GM19351 (cell line): ENCODE data around the gene CATSPERE.

Experiments
- ATAC-seq: cut with Tn5 transposase; IDR thresholded peaks from one replicate; pipeline ENCODE4 v1.9.1; 2021; ENCODE audit warnings: mild to moderate bottlenecking, moderate library complexity; ENCODE audit not compliant: unreplicated experiment

The CATSPERE gene

DNA sequence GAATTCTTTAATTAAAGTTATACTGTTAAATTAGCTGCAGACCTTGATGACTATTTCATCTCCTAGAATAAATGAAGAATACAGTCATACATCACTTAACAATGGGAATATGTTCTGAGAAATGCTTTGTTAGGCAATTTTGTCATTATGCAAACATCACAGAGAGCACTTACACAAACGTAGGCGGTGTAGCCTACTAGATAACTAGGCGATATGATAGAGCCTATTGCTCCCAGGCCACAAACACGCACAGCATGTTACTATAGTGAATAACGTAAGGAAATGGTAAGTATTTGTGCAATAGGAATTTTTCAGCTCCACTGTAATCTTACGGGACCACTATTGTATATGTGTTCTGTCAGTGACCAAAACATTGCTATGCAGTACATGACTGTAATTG lies 154.2 kb downstream of the CATSPERE start:
- ATAC-seq: no peak

DNA sequence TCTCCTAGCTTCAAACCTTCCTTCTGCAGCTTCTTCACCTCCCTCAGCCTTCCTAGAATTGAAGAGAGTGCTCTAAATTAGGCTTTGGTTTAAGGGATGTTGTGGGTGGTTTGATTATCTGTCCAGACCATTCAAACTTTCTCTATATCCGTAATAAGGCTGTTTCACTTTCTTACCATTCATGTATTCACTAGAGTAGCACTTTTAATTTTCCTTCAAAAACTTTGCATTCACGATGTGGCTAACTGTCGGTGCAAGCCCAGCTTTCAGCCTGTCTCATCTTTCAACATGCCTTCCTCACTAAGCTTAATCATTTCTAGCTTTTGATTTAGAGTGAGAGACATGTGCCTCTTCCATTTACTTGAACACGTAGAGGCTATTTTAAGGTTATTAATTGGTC lies 165.6 kb downstream of the CATSPERE start:
- no peak for ATAC-seq

DNA sequence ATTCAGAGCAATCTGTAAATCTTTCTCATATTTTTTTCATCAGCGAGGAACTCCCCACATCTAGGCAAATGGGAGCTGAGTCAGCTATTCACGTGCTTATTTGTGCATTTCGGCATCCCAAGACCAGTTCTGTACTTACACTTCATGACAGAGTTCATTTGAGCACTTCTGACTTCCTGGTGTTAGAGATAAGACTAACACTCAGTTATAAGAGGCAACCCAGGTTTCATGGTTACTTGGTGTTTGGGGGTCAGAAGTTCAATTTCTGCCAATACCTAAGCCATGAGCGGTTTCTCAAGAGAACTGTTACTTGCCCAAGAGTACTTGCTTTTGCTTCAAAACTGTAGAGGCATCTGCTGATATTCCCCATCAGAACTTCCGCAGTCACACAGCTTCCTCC lies 167.7 kb downstream of the CATSPERE start:
- no peak for ATAC-seq

DNA sequence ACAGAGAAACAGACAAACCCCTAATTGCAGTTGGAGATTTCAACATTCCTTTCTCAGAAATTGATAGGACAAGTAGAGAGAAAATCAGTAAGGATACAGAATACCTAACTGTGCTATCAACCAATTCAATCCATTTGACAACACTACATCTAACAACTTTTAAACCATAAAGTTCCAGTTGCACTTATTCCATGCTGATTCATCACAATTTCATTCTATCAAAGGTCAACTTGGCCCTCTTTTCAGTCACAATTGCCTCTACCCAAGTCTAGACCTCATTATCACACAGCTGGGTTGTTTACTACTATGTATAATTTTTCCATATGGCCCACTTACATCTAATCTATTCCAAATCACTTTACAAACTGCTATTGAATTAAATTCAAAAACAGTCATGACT lies 172.1 kb downstream of the CATSPERE start:
- ATAC-seq: no peak

DNA sequence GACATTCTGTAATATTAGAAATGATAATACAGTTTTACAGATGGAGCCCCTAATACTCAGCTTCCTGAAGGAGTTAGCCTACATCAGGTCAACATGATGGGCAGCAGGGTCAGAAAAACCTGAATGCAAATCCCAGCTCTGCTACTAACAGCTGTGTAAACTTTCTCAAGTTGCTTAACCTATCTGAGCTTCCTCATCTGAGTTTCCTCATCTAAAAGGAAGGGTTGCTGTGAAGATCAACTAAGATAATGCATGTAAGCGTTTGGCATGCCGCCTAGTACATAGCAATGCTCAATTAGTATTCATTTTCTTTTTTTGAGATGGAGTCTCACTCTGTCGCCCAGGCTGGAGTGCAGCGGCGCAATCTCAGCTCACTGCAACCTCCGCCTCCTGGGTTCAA lies 173.5 kb downstream of the CATSPERE start:
- no peak for ATAC-seq

DNA sequence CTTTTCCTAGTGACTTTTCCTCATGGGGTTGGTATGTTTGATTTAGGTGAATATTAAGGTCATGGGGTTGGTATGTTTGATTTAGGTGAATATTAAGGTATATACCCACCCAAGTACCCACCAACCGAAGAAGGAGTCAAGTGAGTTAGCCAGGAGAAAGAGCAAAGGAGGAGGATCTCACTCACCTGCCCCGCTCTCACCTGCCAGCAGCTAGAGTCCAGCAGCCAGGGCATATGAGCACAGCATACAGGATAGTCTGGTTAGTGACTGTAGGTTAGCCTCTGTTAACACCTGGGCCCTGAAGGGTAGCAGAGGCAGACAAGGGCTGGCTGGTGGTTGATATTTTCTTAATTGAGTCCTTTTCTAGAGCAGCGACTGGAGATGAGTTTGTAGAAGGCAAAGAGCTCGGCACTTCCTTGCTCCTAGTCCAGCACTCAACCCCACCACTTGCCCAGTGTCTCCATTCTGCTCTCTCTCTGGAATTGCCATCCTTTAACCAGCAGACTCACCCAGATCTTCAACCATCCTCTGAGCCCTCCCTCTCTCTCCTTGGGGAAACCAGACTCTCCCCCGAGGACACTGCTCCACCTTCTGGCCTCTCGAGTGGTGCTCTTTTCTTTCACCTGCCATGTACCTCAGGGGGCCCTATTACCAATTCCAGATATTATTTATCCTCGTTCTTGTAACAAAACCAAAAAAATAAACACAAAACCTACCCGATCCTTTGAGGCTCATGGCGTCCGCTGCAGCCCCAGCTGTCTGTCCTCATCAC lies 175.6 kb downstream of the CATSPERE start:
- no peak for ATAC-seq

DNA sequence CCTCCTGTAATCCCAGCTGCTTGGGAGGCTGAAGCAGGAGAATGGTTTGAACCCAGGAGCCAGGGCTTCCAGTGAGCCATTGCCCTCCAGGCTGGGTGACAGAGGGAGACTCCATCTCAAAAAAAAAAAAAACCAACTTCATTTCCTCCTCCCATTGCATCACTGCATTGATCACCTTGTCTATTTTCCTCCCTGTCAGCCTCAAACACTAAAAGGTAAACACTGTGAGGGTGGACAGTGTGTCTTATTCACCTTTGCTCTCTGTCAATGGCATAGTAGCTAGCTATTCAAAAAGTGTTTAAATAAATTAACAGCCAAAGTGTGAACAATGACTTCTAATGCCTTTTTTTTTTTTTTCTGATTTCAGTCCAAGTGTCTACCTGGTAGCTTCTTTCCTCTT lies 178.5 kb downstream of the CATSPERE start:
- no peak for ATAC-seq

DNA sequence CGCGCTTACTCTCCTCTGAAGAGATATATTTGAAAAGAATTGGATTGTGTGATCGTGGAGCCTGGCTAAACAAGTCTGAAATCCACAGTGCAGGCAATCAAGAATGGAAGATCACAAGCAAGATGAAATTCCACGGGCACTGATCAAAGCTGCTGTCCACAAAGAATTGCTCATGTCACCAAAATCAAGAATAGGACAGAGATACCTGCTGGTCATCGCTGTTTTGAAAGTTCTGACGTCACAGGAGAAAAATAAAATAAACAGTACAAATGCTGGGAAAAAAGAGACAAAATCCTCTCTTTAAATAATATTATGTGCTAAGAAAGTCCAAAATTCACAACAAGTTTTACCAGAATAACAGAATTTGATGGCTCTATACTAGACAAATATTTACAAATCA lies 179.8 kb downstream of the CATSPERE start:
- no peak for ATAC-seq

DNA sequence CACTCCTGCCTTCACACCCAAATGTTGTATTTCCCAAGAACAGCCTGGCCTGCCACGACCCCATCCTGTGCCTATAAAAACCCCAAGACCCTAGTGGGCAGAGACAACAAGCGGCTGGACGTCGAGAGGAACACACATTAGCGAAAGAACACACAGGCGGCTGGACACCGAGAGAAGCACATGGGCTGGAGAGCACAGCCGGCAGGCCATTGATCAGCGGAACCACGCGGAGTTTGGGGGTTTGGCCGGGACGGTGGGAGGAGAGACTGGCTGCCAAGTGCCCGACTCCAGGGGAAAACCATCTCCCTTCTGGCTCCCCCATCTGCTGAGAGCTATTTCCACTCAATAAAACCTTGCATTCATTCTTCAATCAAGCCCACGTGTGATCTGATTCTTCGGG lies 181.5 kb downstream of the CATSPERE start:
- ATAC-seq: no peak

DNA sequence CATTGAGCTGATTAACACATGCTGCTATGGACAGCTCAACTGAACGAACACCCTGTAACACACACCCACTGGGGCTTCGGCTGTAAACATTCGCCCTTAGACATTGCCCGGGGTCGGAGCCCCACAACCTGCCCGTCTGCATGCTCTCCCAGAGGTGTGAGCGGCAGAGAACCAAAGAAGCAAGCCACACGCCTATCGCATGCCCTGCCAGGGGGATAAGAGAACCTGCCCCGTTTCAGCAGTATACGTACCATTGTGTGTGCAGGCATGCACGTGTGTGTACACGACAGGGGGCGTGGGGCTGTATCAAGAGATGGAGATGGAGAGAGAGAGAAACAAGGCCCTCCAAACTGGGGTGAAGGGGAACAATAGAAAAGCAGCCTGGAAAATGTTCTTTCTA lies 181.9 kb downstream of the CATSPERE start:
- ATAC-seq: no peak

DNA sequence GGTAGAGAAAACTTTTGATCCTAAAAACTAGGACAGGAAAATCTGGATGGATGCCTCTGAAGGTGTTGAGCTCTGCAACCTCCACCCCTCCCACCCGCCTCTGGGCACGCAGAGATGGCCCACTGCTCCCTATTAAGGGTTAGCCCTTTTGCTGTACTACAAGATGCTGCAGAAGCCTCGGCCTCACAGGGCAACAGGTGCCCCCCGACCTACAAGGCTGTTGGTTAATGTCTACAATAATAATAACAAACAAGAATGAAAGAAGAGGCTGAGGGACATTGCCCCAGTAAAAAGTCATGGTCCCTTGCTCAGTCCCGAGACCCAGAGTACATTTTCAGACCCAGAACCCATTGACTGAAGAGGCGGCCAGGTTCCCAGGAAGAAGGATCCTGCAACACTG lies 184.3 kb downstream of the CATSPERE start:
- no peak for ATAC-seq

DNA sequence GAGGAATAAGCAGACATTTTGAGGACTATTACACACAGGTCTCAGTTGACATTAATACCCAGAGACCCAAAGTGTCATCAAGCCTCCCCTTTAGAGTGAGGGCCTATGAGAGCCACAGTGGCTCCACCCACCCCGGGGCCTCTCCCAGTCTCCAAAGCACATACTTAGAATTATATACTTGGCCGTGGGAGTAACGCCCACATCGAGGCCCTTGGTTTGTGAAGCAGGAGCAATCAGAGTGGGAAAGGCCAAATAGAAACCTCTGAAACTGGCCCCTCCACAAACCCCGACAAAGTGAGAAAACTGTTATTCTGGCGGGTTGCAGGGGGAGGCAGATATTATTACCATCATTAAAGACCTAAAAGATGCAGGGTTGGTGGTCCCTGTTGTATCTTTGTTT lies 184.8 kb downstream of the CATSPERE start:
- ATAC-seq: no peak

DNA sequence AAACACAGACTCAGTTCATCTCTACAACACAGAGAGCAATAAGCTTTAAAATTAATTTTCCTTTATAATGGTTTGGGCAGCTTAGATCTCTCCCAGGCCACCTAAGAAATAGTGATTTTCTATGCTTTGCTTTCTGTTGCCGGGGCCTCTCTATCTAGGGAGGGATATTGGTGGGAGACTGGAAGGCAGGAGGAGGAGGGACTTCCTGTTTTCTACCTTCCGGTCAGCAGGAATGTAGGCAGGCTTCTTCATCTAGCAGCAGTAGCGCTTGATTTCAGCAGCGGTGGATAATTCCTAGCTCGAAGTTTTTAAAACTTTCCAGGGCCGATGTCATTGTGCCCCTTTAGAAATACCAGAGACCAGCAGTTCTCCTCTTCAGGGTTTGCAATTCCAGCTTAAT lies 186.7 kb downstream of the CATSPERE start:
- no peak for ATAC-seq

DNA sequence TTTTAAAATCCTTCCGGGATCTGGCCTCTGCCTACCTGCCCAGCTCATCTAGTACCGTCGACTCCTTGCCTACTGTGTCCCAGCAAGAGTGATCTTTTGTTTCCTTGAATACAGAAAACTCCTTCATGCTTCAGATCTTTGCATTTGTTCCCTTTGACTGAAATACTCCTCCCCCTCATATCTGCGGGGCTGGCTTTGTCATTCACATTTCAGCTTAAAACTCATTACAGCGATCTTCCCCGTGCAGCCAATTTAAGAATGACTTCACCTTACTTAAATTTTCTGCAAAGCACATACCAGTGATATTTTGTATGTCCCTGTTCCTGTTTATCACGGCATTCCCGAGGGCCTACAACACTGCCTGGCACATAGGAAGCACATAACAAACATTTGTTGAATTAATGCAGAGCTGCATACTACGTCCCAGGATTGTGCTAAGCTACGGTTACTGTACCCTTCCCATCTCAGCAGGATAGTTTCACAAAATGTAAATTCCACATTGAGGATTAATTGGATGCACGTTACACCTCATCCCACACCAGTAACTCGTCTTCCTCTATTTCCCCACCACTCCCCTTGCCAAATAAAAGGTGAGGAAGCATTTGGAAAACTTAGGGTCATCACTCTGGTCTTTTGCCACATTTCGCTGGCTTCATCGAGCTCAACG lies 191.0 kb downstream of the CATSPERE start:
- ATAC-seq: no peak

DNA sequence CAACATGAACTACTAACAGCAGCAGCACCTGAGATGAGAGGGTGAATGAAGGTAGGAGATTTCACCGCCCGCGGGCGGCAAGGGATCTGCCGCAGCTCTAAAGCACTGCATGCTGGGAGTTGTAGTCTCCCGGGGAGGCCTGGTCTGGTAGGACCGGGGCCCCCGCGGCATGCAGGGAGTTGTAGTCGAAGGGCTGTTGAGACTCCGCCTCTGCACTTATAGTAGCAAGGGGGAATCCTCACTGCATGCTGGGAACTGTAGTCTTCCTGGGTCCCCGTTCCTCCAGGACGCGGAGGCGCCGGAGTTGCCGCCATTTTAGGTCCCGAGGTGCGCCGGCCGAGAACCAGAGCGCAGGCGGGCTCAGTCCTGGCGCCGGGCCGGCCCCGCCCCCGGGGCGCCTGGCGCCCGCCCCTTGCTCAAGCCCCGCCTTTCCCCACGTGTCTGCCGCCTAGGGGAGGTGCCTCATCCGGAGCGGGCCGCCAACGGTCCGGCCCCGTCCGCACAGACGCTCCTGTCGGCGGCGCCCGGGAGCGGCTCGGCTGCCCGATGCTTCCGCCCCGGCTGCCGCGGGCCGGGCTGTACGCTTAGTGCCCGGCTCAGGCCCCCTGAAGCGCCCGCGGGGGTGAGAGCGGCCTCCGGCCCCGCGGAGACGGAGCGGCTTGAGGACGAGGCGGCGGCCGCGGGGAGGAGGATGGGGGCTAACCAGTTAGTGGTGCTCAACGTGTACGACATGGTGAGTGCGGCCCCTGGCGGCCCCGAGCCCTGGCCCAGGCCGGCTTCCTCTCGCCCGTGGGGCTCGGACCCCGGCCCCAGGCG lies 191.8 kb downstream of the CATSPERE start, which contains the start of gene DESI2:
DESI2 (plus strand) TSS at position 504 of the 816 bp plus-strand sequence; CDS start at position 692, 188 bp downstream.
- ATAC-seq: peak; percentile 91

DNA sequence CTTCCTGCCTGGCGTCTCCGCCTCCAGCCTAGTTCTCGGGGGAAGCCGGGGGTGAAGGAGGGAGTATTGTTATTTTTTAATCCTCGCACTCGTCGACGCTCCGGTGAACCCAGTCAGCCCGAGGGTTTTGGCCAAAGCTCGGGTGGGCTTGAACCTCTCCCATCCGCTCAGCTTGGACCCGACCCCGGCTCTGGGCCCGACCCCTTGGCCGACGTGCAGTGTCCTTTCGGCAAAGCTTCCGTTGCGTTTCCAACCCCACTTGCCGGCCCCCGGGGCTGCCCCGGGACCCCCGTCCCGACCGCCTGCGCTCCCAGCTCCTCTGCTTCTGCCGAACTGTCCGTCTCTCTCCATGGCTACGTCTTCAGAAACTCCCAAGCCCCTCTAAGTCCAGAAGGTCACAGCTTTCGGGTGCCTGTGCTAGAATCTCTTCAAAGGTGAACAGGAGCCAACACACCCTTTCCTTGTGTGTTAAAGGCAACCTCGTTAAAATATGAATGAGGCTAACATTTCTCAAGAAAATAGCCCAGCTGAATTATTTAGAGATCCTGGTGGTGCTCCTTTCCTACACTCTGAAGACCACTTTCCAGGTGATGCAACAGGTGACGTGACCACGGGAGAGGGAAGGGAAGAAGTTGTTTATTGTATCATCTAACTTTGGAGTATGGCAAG lies 192.5 kb downstream of the CATSPERE start:
- no peak for ATAC-seq

DNA sequence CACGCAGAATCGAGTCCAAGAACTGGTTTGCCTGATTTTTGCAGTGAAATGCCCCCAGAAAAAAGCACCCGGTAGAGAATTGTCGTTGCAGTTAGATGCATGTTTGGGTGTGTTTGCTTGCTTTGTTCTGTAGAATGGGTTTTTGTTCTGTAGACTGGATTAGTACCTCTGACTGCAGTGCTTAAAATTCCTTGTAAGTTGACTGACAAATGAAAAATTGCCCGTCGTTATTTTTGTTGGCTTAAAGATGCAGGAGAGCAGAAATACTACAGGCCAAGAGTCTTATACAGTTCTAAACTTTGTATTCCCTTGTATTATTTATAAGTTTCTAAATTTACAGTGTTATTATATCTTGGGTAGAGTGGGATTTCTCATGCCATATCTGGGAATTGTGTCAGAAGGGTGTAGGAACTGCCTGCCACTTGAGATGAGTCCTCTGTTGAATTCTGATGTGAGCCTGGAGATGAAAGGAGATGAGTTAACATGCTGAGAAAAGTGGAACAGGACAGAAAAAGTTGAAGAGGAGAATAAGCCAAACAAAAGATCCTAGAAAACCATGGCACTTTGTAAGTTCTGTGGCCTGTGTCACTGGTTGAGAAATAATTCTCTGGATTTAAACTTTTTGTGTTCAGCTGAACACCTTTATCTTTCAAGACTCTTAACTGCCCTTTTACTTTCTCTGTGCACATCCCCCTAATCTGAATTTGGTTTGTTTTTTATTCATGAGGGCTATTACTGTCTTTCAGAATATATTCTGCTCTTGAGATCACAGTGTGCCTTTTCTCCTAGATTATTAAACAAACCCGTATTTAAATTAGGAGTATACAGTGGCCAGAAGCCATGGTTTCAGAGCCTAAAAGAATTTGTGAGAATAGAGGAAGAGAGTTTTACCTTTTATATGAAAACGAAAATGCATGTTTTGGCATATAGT lies 193.3 kb downstream of the CATSPERE start:
- ATAC-seq: no peak

DNA sequence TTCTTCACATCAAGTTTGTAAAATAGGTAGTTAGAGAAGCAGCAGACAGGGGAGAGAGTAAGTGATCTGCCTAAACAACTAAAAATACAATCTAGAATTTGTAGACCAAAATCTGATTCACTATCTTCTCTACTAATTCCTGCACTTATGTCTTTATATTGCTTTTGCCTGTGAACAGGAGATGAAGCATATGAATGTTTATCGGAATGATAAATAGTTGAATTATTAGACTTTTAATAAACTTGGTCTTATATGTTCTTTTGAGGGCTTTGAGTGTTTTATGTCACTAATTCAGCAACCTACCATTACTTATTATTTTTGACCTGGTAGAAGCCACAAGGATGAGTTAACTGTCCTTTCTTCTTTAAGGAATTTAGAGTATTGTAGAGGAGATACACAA lies 194.1 kb downstream of the CATSPERE start:
- no peak for ATAC-seq

DNA sequence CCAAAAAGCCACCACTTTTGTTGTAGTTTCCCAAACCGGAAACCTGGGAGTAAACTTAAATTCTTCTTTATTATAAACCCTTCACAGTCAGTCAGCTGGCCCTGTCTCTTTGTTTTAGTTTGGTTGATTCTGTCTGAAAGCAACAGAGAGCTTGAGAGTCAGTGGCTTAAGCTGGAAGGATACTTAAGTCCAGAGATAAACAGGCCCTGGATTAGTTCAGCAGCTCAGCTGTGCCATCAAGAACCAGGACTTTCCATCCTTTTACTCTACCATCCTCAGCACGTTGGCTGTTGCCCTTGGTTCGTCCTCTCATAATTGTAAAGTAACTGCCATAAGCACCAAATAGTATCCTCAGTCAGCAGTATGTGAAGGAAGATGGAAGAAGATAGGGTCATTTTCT lies 196.3 kb downstream of the CATSPERE start:
- no peak for ATAC-seq

DNA sequence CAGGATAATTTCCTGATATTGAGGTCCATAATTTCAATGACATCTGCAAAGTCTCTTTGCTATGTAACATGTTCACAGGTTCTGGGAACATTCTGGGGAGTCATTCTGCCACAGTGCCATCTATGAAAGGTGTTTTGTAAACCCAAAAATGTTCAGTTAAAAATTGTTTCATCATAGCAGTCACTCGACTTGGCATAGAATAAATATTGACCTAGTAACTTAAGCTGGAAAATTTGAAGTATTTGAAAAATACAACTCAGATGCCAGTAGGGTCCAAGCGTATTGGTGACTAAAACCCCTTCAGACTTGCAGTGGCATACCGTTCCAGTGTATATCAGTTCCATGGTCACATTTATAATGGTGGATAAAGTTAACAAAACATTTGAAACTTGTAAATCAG lies 198.6 kb downstream of the CATSPERE start:
- no peak for ATAC-seq
